Activated T-cell treated with anti-CD3 and anti-CD28 coated beads for 48 hours (primary cell): Measurements from ENCODE around the gene RSU1.

Experiments
- DNase-seq: peaks from one replicate; pipeline ENCODE4 v3.0.0-alpha.2; 2020; ENCODE audit warnings: low read depth

Gene RSU1

GRCh38 chr10:16602104-16602775, 215.0 kb downstream of the RSU1 start:
- no peak for DNase-seq

DNA sequence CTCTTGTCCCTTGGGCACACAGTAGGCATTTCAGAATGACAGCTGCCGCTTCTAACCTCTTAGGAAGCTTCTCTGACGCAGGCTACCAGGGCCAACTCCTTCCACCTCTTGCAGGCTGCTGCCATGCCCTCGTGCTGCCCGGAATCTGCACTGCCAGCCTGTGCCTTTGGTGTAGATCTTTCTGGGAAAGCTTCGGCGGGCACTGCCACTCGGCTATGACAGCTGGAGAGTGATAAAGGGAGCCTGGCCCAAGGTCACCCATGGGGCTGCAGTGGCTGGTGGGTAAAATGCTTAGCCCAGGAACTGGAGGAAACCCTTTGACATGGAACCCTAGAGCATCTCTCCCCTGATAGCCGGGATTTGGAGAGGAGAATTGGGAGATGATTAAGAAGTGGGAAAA, 217.6 kb downstream of the RSU1 start:
- no peak for DNase-seq

GRCh38 chr10:16597656-16598055, 219.6 kb downstream of the RSU1 start:
- no peak for DNase-seq

DNA sequence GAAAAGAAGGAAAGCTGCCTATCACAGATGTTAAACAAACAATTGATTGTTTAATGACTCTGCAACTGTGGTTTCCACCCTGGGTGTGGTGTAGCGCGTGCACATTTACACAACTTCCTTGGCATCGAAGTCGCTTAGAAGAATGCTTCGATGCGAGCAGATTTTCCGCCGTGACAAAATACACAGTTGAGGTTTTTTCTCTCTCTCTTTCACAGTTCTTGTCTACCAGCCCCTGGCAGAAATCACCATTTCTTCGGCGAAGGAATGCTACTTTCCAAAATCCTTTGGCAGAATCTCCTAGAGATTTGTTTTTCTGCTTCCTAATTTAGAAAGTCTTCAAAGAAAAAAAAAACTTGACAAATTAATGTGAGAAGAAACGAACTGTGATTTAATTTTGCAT, 224.8 kb downstream of the RSU1 start:
- DNase-seq, result no peak

DNA sequence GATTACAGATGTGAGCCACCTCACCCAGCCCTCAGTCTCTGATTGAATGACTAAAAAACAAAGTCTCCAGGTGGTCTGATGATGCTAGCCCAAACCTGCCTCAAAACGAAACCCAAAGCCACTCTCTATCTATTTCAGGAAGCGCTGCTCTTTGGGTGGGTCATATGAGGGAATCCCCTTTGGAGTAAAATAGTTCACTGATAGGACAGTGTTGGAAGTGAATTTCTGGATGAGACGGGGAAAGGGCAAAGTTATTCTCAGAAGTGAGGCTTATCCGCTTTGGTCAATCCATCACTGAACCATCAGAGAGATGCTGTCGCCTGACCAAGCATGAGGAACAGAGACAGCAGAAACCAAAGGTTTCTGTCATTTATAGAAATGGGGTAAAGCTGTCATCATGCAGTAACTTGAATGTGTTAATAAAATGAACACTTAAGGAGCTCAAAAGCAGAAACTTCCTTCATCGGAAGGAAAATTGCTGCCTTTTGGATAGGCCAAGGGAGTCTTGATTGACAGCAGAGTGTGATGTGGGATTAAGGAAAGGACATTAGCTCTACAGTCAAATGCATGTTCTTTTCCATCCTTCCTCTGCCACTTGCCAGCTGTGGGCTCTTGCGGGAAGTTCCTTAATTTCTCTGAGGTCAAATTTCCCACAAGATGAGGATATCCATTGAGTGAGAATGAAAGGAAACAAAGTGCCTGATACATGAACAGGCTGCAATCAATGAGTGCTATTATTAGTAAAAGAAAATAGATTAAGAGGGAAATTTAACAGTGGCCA, 230.7 kb downstream of the RSU1 start:
- DNase-seq, result no peak

- DNase-seq, result no peak
These were observed 232.1 kb downstream of the RSU1 start for GRCh38 chr10:16585103-16585502.

GRCh38 chr10:16583382-16583781, 233.8 kb downstream of the RSU1 start:
- DNase-seq, result no peak

DNA sequence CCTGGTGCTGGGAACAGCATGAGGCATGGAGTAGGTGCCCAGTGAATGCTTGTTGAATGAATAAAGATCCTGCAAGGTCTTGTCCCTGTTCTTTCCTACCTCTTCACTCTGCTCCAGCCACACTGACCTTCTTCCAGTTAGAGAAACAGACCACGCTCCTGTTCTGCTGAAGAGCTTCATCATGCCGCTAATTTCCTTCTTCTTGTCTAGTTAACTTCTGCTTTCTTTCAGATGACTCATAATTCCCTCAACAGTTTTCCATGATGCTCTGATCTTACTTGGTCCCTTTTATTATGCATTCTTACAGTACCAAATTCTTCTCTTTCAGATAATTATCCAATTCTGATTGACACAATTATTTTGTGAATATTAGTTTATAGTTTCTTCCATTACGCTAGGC, 236.0 kb downstream of the RSU1 start:
- DNase-seq, result no peak

- DNase-seq, result no peak
These were observed 246.5 kb downstream of the RSU1 start for GRCh38 chr10:16570731-16571130.

DNA sequence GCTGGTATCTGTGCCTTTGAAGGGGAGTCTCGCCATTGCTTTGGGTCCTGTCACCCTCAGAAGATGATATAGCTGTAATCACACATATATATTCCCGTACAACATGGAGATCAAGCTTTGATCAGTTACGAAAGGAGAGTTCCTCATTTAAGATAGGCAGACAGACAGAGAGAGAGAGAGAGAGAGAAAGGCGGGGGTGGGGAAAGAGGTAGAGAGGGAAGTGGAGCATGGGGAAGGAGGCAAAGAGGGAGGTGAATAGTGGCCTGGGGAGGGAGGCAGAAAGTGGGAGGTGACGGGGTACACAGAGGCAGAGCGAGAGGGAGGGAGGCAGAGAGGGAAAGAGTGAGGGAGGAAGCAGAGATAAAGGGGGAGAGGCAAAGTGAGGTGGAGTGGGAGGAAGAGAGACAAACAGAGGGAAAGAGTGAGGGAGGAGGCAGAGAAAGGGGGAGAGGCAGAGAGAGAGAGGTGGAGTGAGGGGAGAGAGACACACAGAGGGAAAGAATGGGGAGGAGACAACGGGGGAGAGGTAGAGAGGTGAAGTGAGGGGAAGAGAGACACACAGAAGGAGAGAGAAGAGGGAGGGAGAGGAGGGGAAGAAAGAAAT, 250.9 kb downstream of the RSU1 start:
- no peak for DNase-seq

DNA sequence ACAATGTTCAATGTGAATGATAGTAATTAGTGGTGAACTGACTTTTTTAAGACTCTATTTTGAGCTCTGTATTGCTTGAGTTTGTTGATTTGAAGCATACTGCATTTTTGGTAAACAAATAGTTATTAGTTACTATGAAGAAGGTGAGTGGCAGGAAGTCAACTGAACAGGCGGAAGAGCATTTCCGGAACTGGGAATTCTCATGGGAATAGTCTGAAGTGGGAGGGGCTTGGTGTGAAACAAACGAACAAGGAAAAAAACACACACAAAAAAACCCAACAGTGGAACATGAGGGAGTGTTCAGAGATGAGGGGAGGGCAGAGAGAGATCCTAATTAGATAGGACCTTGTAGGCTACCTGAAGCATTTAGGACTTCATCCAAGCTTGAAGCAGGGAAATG, 251.6 kb downstream of the RSU1 start:
- DNase-seq, result no peak

- no peak for DNase-seq
These were observed 254.3 kb downstream of the RSU1 start for GRCh38 chr10:16562891-16563290.

DNA sequence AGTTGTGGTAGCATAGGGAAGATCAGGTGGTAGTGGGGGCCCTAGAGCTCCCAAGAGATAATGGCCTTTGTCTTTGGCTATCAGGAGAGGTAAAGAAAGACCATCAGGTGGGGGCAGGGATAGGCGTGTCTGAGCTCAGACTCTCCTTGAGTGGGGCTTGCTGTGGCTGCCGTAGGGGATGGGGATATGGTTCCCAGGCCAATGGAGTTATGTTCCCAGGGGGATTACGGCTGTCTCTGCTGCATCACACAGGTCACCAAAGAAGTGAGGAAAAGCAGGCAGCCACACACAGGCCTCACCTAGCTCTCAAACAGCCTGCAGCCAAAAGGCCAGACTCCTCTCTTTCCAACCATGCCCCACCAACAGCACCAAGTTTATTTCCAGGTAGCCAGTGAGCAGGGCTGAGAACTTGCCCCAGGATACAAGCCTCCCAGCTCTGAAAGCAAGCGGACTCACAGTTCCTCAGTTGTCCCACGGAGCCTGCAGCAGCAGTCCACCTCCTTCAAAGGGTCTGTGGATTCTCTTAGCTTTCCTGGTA, 257.9 kb downstream of the RSU1 start:
- no peak for DNase-seq

- no peak for DNase-seq
These were observed 269.3 kb downstream of the RSU1 start for GRCh38 chr10:16547973-16548372.

GRCh38 chr10:16545116-16545736, 272.0 kb downstream of the RSU1 start:
- no peak for DNase-seq

DNA sequence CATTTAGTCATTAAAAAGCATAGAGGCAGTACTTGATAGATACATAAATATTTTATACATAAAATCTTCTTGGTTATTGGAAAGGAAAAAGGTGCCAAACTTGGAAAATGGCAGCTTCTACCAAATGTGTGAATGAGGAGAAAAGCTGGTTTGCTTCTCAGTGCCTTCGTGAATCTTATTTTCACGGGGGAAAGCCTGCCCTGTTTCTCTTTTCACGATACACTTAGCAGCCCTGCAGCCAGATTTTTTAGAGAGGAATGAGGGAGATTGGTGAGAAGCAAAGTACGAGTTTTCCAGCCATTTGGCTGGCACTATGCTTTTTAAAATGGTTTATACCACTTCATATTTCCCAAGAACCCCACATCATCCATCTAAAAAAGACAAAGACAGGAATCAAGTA, 272.6 kb downstream of the RSU1 start:
- DNase-seq, result no peak

- no peak for DNase-seq
These were observed 273.1 kb downstream of the RSU1 start for GRCh38 chr10:16544099-16544498.
